ENCODE data around the gene XYLT1. TPM values are rescaled to one million over a fixed set of nuclear protein-coding genes. Genes with fewer than 3 reads are reported as not detected.

The XYLT1 gene
- total RNA-seq, 2 experiments from 2014 or later = 5.1 to 6.2 TPM

DNA sequence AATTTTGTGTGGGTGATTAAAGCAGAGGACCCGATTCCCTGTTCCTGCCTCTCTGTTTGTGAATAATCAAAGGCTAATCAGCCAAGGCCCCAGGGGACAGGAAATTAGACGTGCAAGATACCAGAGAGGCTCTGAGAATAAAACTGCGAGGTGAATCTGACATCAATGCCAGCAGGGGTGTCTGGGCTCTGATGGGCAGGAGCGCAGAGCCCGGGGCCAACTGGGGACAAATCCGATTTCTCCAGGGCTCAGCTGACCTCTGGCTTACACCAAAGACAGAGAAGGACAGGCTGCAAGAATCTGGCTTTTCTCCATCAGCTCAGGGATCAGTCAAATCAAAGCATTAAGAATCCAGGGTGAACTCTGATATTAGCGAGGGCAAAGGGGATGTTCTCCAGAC lies 174.3 kb downstream of the XYLT1 start:
- DNase-seq (no peak), ATAC-seq (no peak)
- no peak overlapping the region for H3K4me3 Mint-ChIP-seq
- intact Hi-C loops (cut with DNase I, micrococcal nuclease) = no loop called here
- no peak overlapping the region for H3K27ac Mint-ChIP-seq
- H3K36me3 Mint-ChIP-seq (ENCODE audit: low read depth) = no peaks in the 10 kb centered on the region
- H3K9me3 Mint-ChIP-seq (ENCODE audit: low read depth) = no peaks in the 10 kb centered on the region
- CTCF ChIA-PET = no interaction called here
- POLR2A ChIA-PET = no interaction called here
- H3K4me1 Mint-ChIP-seq = peaks cover under 1% of the 10 kb centered on the region
- H3K27me3 Mint-ChIP-seq = no peaks in the 10 kb centered on the region

DNA sequence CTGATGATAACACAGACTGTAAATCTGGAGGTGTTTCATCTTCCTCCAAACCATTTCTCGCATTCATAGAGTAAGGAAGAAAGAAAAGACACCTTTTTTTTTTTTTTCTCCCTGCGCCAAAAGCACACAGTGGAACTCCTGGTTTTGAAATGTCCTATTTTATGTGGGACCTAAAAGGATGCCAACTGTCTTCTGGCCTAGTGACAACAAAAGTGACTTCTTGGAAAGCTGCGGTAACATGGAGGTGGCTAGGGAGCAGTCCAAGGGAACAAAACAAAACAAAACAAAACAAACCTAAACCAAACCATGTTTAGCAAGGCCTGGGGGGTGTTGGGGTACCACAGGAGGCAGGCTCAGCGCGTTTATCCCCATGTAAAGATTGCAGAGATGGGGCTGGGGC lies 174.8 kb downstream of the XYLT1 start:
- CTCF ChIA-PET = no interaction called here
- POLR2A ChIA-PET = no interaction called here
- H3K4me1 Mint-ChIP-seq = no peaks in the 10 kb centered on the region
- H3K9me3 Mint-ChIP-seq (ENCODE audit: low read depth) = no peaks in the 10 kb centered on the region
- no peaks in the 10 kb centered on the region for H3K36me3 Mint-ChIP-seq (ENCODE audit: low read depth)
- no peak overlapping the region for H3K27ac Mint-ChIP-seq
- no peak overlapping the region for H3K4me3 Mint-ChIP-seq
- ATAC-seq = no peak
- intact Hi-C loops (cut with DNase I, micrococcal nuclease) = no loop called here
- no peak for DNase-seq
- no peaks in the 10 kb centered on the region for H3K27me3 Mint-ChIP-seq

- Mint-ChIP-seq H3K4me3 (no peak overlapping the region), H3K27ac (no peak overlapping the region), H3K9me3 (ENCODE audit: low read depth) (no peaks in the 10 kb centered on the region), H3K4me1 (no peaks in the 10 kb centered on the region), H3K36me3 (ENCODE audit: low read depth) (no peaks in the 10 kb centered on the region), H3K27me3 (no peaks in the 10 kb centered on the region)
- POLR2A ChIA-PET = no interaction called here
- ATAC-seq = no peak
- intact Hi-C loops (cut with DNase I, micrococcal nuclease) = loop anchor here in 1 of 2 experiments (5.0 kb wide), 1 partner anchor 37 kb away; no protein-coding TSS in a partner anchor
- CTCF ChIA-PET = no interaction called here
- no peak for DNase-seq
Measured at GRCh38 chr16:17294856-17295255, 175.9 kb downstream of the XYLT1 start.

DNA sequence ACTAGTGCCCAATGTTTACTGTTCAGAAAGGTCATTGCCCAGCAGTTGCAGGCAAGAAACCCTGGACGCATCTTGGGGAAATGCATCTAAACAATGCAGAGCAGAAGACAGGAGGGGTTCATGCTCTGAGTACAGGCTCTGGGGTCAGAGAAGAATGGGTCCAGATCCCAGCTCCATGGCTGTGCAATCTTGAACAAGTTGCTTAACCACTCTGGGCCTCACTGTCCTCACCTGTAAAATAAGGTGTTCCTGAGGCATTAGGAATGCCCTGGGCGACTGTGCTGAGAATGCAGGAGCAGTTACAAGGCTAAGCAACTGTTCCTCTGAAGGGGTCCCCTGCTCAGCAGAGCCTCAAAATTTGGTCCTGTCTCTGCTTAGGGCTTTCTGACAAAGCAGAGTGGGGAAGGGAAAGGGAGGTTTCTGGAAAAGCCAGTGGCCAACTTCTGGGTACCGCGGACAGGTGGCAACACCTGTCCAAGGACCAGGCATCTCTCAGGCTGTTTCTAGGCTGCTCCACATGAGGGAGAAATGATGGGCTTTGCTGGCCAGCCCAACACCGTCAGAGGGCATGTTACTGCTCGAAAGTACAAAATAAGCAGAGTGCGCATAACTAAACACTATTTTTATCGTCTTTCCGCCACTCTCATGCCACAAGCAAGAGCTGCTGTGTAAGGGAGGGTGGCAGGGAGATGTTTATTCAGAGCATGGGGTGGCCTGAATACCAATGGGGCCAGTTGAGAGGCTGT lies 176.8 kb downstream of the XYLT1 start:
- no peaks in the 10 kb centered on the region for H3K27me3 Mint-ChIP-seq
- peaks cover 3% of the 10 kb centered on the region for H3K9me3 Mint-ChIP-seq (ENCODE audit: low read depth)
- H3K4me1 Mint-ChIP-seq = no peaks in the 10 kb centered on the region
- POLR2A ChIA-PET = no interaction called here
- peaks cover 2% of the 10 kb centered on the region for H3K36me3 Mint-ChIP-seq (ENCODE audit: low read depth)
- no peak overlapping the region for H3K4me3 Mint-ChIP-seq
- no peak for DNase-seq
- ATAC-seq = no peak
- no peak overlapping the region for H3K27ac Mint-ChIP-seq
- CTCF ChIA-PET = no interaction called here
- intact Hi-C loops (cut with DNase I, micrococcal nuclease) = loop anchor here in 1 of 2 experiments (5.0 kb wide), 1 partner anchor 38 kb away; no protein-coding TSS in a partner anchor

GRCh38 chr16:17291289-17291688 lies 179.5 kb downstream of the XYLT1 start:
- CTCF ChIA-PET = no interaction called here
- Mint-ChIP-seq H3K9me3 (ENCODE audit: low read depth) (peaks cover 3% of the 10 kb centered on the region), H3K36me3 (ENCODE audit: low read depth) (peaks cover 2% of the 10 kb centered on the region), H3K4me3 (no peak overlapping the region), H3K27ac (no peak overlapping the region), H3K4me1 (peaks cover 4% of the 10 kb centered on the region), H3K27me3 (no peaks in the 10 kb centered on the region)
- POLR2A ChIA-PET = no interaction called here
- ATAC-seq (no peak), DNase-seq (no peak)
- intact Hi-C loops (cut with DNase I, micrococcal nuclease) = loop anchor here in 1 of 2 experiments (5.0 kb wide), 1 partner anchor 41 kb away; no protein-coding TSS in a partner anchor

DNA sequence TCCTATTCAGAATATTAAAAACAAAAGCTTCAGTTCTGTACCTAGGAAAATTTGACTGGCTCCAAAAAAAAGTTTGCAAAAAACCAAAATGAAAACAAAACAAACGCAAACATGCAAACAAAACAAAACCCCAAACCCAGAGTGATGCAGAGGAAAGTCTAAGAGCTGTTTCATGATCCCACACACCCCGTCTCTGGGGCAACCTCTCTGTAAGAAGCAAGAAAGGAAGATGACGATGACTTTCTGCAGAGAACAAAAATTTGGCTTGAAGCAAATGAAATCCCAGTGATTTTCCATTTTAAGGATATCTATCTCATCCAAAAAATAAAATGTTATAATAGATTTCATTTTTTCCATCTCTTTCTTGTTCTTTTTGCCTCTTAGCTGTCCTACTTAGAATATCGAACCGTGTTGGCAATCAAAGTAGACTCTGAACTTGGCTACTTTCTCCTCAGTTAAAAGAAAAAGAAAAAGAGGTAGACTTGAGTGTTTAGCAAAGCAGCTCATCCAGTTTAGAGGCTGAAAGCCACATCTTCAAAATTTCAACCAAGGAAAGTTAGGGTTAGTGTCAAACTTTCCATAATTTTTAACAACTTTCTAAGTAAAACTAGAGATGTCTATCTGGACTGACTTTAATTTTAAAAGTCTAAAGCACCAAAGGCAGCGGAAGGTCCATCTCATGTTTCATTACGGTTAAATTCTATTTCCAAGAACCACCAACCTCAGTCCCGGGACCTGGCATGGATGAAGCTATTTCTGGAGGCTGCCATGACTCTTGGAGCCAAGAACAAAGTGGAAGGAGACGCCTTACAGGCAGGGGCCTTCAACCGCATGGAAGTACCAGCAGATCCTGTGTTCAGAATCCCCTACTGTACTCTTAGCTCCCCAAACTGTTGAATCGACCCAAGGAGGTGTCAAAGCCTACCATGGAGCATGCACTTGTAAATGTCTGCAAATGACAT lies 180.8 kb downstream of the XYLT1 start:
- H3K9me3 Mint-ChIP-seq (ENCODE audit: low read depth) = peaks cover 3% of the 10 kb centered on the region
- H3K4me3 Mint-ChIP-seq = no peak overlapping the region
- CTCF ChIA-PET = interaction anchor here (0.6 to 0.8 kb wide), 2 partner anchors 56 to 159 kb away, joined by 3 to 4 read pairs; no protein-coding TSS in a partner anchor
- POLR2A ChIA-PET = no interaction called here
- H3K4me1 Mint-ChIP-seq = peaks cover 7% of the 10 kb centered on the region
- no peak for ATAC-seq
- H3K27ac Mint-ChIP-seq = peak overlapping the region; percentile 6
- H3K36me3 Mint-ChIP-seq (ENCODE audit: low read depth) = peaks cover 2% of the 10 kb centered on the region
- no peaks in the 10 kb centered on the region for H3K27me3 Mint-ChIP-seq
- no peak for DNase-seq
- intact Hi-C loops (cut with DNase I, micrococcal nuclease) = loop anchor here in 1 of 2 experiments (5.0 kb wide), 1 partner anchor 42 kb away; no protein-coding TSS in a partner anchor

DNA sequence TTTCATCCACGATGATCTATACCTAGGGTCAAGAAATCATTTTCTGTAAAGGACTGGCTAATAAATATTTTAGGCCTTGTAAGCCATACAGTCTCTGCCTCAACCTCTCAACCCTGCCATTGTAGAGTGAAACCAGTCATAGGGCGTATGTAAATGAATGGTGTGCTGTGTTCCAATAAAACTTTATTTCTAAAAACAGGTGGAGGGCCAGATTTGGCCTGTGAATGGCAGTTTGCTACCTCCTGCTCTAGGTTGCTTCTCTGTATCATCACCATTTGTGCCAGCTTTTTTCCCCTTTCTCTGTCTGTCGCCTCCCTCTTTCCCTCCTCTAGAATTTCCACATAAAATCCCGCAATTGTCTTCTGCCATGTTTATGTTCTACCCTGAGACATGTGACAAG lies 181.7 kb downstream of the XYLT1 start:
- Mint-ChIP-seq H3K4me1 (peaks cover 7% of the 10 kb centered on the region), H3K27me3 (no peaks in the 10 kb centered on the region), H3K9me3 (ENCODE audit: low read depth) (peaks cover 3% of the 10 kb centered on the region), H3K27ac (peak overlapping the region; percentile 6), H3K4me3 (no peak overlapping the region), H3K36me3 (ENCODE audit: low read depth) (peaks cover 2% of the 10 kb centered on the region)
- POLR2A ChIA-PET = no interaction called here
- DNase-seq (no peak), ATAC-seq (no peak)
- CTCF ChIA-PET = interaction anchor here (1.2 kb wide), 1 partner anchor 22 kb away, joined by 3 read pairs; no protein-coding TSS in a partner anchor
- intact Hi-C loops (cut with DNase I, micrococcal nuclease) = no loop called here

DNA sequence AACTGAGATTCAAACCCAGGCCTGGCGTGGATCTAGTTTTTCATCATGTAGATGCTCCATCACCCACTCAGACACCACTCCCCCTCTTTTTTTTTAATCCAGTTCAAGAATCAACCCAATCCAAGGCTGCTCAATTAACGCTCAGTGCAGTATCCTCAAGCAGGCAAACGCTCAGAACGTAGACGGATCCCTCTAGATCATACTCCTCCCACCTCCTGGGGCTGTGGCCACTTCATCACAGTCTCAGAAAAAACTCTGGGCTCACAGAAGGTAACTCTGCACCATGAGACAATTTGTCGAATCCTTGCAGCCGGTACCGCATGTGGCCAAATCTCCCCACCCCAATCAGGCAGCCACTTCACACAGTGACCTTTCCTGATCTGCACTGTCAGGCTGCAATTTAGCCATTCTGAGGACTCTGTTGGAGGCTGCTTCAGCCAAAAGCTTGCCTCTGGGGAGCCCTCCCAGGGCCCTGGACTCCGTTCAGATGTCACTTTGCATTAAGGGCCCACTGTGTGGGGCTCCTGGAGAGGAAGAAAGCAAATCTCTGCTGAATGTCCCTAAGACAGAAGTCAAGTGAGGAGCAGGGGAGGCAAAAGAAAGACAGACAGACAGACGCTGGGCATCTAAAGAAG lies 183.5 kb downstream of the XYLT1 start:
- Mint-ChIP-seq H3K9me3 (ENCODE audit: low read depth) (peaks cover 3% of the 10 kb centered on the region), H3K4me3 (no peak overlapping the region), H3K36me3 (ENCODE audit: low read depth) (peaks cover 2% of the 10 kb centered on the region), H3K4me1 (peaks cover 7% of the 10 kb centered on the region), H3K27me3 (no peaks in the 10 kb centered on the region), H3K27ac (no peak overlapping the region)
- ChIA-PET CTCF (no interaction called here), POLR2A (interaction anchor here (0.7 kb wide), 1 partner anchor 144 kb away, joined by 3 read pairs; no protein-coding TSS in a partner anchor)
- DNase-seq (no peak), ATAC-seq (no peak)
- intact Hi-C loops (cut with DNase I, micrococcal nuclease) = no loop called here

DNA sequence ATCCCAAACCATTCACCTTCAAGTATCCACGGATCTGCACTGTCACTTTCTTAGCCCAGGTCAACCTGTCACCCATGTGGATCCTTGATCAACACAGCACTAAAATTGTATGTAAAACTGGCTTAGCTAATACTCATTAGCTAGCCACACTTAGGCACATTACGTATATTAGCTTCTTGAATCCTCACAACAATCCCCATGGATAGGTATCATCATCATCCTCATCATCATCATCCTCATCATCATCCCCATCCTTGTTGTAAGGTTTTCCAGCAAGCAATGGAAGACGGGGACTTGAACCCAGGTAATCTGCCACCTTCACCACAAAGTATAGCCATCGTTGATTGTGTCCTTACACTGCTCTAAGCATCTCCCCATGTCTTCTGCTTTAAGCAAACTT lies 184.3 kb downstream of the XYLT1 start:
- Mint-ChIP-seq H3K4me3 (no peak overlapping the region), H3K9me3 (ENCODE audit: low read depth) (peaks cover 3% of the 10 kb centered on the region), H3K36me3 (ENCODE audit: low read depth) (peaks cover 2% of the 10 kb centered on the region), H3K27me3 (no peaks in the 10 kb centered on the region), H3K4me1 (peaks cover 7% of the 10 kb centered on the region), H3K27ac (no peak overlapping the region)
- DNase-seq (no peak), ATAC-seq (no peak)
- POLR2A ChIA-PET = interaction anchor here (0.6 kb wide), 1 partner anchor 26 kb away, joined by 3 read pairs; no protein-coding TSS in a partner anchor
- intact Hi-C loops (cut with DNase I, micrococcal nuclease) = no loop called here
- CTCF ChIA-PET = no interaction called here

GRCh38 chr16:17283016-17283415 lies 187.7 kb downstream of the XYLT1 start:
- H3K27me3 Mint-ChIP-seq = no peaks in the 10 kb centered on the region
- H3K4me1 Mint-ChIP-seq = peaks cover 12% of the 10 kb centered on the region
- no peaks in the 10 kb centered on the region for H3K36me3 Mint-ChIP-seq (ENCODE audit: low read depth)
- intact Hi-C loops (cut with DNase I, micrococcal nuclease) = no loop called here
- H3K27ac Mint-ChIP-seq = no peak overlapping the region
- CTCF ChIA-PET = no interaction called here
- POLR2A ChIA-PET = no interaction called here
- no peak for ATAC-seq
- no peak overlapping the region for H3K4me3 Mint-ChIP-seq
- H3K9me3 Mint-ChIP-seq (ENCODE audit: low read depth) = no peaks in the 10 kb centered on the region
- DNase-seq = no peak

DNA sequence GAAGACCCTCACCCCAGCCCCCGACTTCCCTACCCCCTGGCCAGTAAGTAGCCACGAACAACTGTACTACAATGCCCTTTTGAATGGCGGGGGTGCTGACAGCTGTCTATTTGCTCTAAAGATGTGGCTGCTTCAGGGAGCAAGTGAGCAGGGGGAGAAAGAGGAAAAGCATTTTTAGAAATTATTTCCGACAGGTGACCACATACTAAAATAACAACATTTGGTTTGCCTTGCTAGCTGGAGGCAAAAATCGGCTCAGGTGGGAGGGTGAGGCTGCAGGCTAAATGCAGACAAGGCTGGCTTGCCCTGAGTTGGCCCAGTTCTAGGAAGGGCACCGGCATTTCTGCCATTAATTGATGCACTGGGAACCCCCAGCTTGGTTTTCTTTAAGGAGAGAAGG lies 188.5 kb downstream of the XYLT1 start:
- intact Hi-C loops (cut with DNase I, micrococcal nuclease) = no loop called here
- no peak for ATAC-seq
- no peaks in the 10 kb centered on the region for H3K9me3 Mint-ChIP-seq (ENCODE audit: low read depth)
- no peak overlapping the region for H3K27ac Mint-ChIP-seq
- CTCF ChIA-PET = interaction anchor here (0.6 kb wide), 1 partner anchor 130 kb away, joined by 3 read pairs; no protein-coding TSS in a partner anchor
- no peak for DNase-seq
- no peaks in the 10 kb centered on the region for H3K27me3 Mint-ChIP-seq
- no peaks in the 10 kb centered on the region for H3K36me3 Mint-ChIP-seq (ENCODE audit: low read depth)
- peaks cover 10% of the 10 kb centered on the region for H3K4me1 Mint-ChIP-seq
- POLR2A ChIA-PET = no interaction called here
- H3K4me3 Mint-ChIP-seq = no peak overlapping the region
